Measurements from ENCODE around the gene TRMT61A.

- TF ChIP-seq CTCF (conservative IDR thresholded peaks at IDR 0.05), result no peak
- no peak for TF ChIP-seq EZH2 (IDR thresholded peaks at IDR 0.05; ENCODE audit: low read depth)
Measured at GRCh38 chr14:103543140-103543539, 14.1 kb downstream of the TRMT61A start.
